Subcutaneous adipose tissue (tissue), 4 donors: ENCODE data around the gene NOVA1. TPM values are rescaled to one million over a fixed set of nuclear protein-coding genes. Genes with fewer than 3 reads are reported as not detected.

ENCODE experiments used
- CTCF ChIP-seq: fragments of 450-650 bp; IDR thresholded peaks from one replicate; pipeline ENCODE4 v1.5.1; 2016; ENCODE audit warnings: low read depth, mild to moderate bottlenecking, control low read depth, antibody characterized with exemption, moderate library complexity
- total RNA-seq, 4 donors: library from RNA; depleted of rRNA; stranded (reverse); fragments of >200 nt; gene quantifications; one replicate each; pipeline ENCODE4 v1.1.0, GENCODE V29; 2016

The NOVA1 gene
- total RNA-seq, 4 donors from 2014 or later = 56.7 to 113 (median 99.2) TPM

- no peak for TF ChIP-seq CTCF
Measured at GRCh38 chr14:26597071-26597588, 703 bp downstream of the NOVA1 start.

GRCh38 chr14:26596543-26597061, 1.2 kb downstream of the NOVA1 start:
- no peak for TF ChIP-seq CTCF

GRCh38 chr14:26595926-26596542, 1.8 kb downstream of the NOVA1 start:
- TF ChIP-seq CTCF = no peak

GRCh38 chr14:26594756-26595545, 2.9 kb downstream of the NOVA1 start:
- TF ChIP-seq CTCF = no peak

GRCh38 chr14:26594148-26594547, 3.7 kb downstream of the NOVA1 start:
- TF ChIP-seq CTCF = no peak

- no peak for TF ChIP-seq CTCF
Measured at GRCh38 chr14:26593357-26593756, 4.5 kb downstream of the NOVA1 start.

GRCh38 chr14:26589925-26590324, 7.9 kb downstream of the NOVA1 start:
- TF ChIP-seq CTCF = no peak
